SK-N-SH (cell line): ENCODE data around the gene ABCC4. TPM values are rescaled to one million over a fixed set of nuclear protein-coding genes. Genes with fewer than 3 reads are reported as not detected.

Experiments
- CTCF ChIA-PET: fragments of 300-600, 350-600 bp; formaldehyde crosslinking; extraction: SDS; loops from one replicate; lab custom pipeline; 2021; lab: Yijun Ruan, JAX
- POLR2A ChIA-PET: fragments of 350-600 bp; sonication (Branson Sonifier 250); formaldehyde crosslinking; extraction: SDS; loops from one replicate; lab custom pipeline; 2020; ENCODE audit warnings: antibody characterized with exemption, inconsistent platforms; lab: Yijun Ruan, JAX
- DNase-seq: peaks from one replicate; pipeline ENCODE4 v3.0.0; 2012
- H2AFZ ChIP-seq: fragments of 200-600 bp; sonication (generic); 2 replicates; pipeline ENCODE4 v1.8.1; 2016; ENCODE audit warnings: antibody characterized with exemption, mild to moderate bottlenecking, low read depth
- H3F3A ChIP-seq: fragments of 200-600 bp; sonication (generic); replicated peaks from 2 replicates; pipeline ENCODE3; 2016; ENCODE audit warnings: antibody characterized with exemption, mild to moderate bottlenecking; ENCODE audit not compliant: insufficient read depth
- H3K27ac ChIP-seq, 2 experiments: fragments of 200-500 bp in 1 of 2; fragments of 200-600 bp in 1 of 2; sonication (Bioruptor generic) in 1 of 2; sonication (generic), shearing (Covaris generic) in 1 of 2; 2 replicates each; pipeline versions ENCODE4 v1.5.1 to v1.6.1; 2014 to 2016; ENCODE audit warnings: low read depth in 2 of 2, inconsistent platforms in 1 of 2, low read length in 1 of 2, mild to moderate bottlenecking in 1 of 2, mixed read lengths in 1 of 2
- H3K27me3 ChIP-seq: fragments of 200-600 bp; sonication (generic), shearing (Covaris generic); 2 replicates; pipeline ENCODE4 v1.6.1; 2016; ENCODE audit warnings: mixed run types; ENCODE audit not compliant: insufficient read depth
- H3K36me3 ChIP-seq, 2 experiments: fragments of 200-500 bp in 1 of 2; fragments of 200-600 bp in 1 of 2; sonication (Bioruptor generic) in 1 of 2; sonication (generic) in 1 of 2; replicated peaks in 1 of 2; 2 replicates each; pipeline versions ENCODE3 to v1.5.1; 2014 to 2016; ENCODE audit warnings: low read length in 1 of 2, mild to moderate bottlenecking in 1 of 2; ENCODE audit not compliant: insufficient read depth in 2 of 2, control insufficient read depth in 1 of 2
- H3K4me1 ChIP-seq, 2 experiments: fragments of 200-500 bp in 1 of 2; fragments of 200-600 bp in 1 of 2; sonication (Bioruptor generic) in 1 of 2; sonication (generic), shearing (Covaris generic) in 1 of 2; 2 replicates each; pipeline versions ENCODE4 v1.5.1 to v1.6.1; 2014 to 2016; ENCODE audit warnings: low read depth in 1 of 2, low read length in 1 of 2, mixed run types in 1 of 2; ENCODE audit not compliant: insufficient read depth in 2 of 2, control insufficient read depth in 1 of 2
- H3K4me2 ChIP-seq: fragments of 200-600 bp; sonication (generic), shearing (Covaris generic); 2 replicates; pipeline ENCODE4 v1.6.1; 2017; ENCODE audit warnings: mixed run types
- H3K4me3 ChIP-seq, 2 experiments: fragments of 200-500 bp in 1 of 2; fragments of 200-600 bp in 1 of 2; sonication (Bioruptor generic) in 1 of 2; sonication (generic), shearing (Covaris generic) in 1 of 2; 2 replicates each; pipeline versions ENCODE4 v1.5.1 to v1.8.1; 2014 to 2016; ENCODE audit warnings: low read depth in 2 of 2, inconsistent platforms in 1 of 2, low read length in 1 of 2, mild to moderate bottlenecking in 1 of 2, mixed read lengths in 1 of 2, moderate library complexity in 1 of 2
- H3K79me2 ChIP-seq: fragments of 200-600 bp; sonication (generic); 2 replicates; pipeline ENCODE4 v1.8.1; 2017; ENCODE audit warnings: mild to moderate bottlenecking; ENCODE audit not compliant: insufficient read depth
- H3K9ac ChIP-seq: fragments of 200-600 bp; sonication (generic); 2 replicates; pipeline ENCODE4 v1.6.1; 2017; ENCODE audit warnings: mixed run types
- H3K9me2 ChIP-seq: fragments of 200-600 bp; sonication (generic); 2 replicates; pipeline ENCODE4 v1.6.1; 2017; ENCODE audit warnings: mixed run types
- H3K9me3 ChIP-seq: fragments of 200-600 bp; sonication (generic); 2 replicates; pipeline ENCODE4 v1.6.1; 2017; ENCODE audit warnings: mixed run types, mild to moderate bottlenecking, moderate library complexity
- H4K20me1 ChIP-seq: fragments of 200-600 bp; sonication (generic); 2 replicates; pipeline ENCODE4 v1.6.1; 2017; ENCODE audit warnings: mild to moderate bottlenecking, mixed run types; ENCODE audit not compliant: insufficient read depth
- ELF1 ChIP-seq: IDR thresholded peaks from 2 replicates; pipeline ENCODE4 v1.4.0; 2012
- MEF2A ChIP-seq: IDR thresholded peaks from 2 replicates; pipeline ENCODE4 v1.4.0; 2012; ENCODE audit warnings: low read depth, borderline replicate concordance
- NFIC ChIP-seq: IDR thresholded peaks from 2 replicates; pipeline ENCODE4 v1.4.0; 2012; ENCODE audit warnings: borderline replicate concordance
- NRF1 ChIP-seq: IDR thresholded peaks from 2 replicates; pipeline ENCODE4 v1.6.1; 2012; ENCODE audit warnings: low read depth, mild to moderate bottlenecking, low read length
- POLR2AphosphoS5 ChIP-seq: IDR thresholded peaks from 2 replicates; pipeline ENCODE4 v1.6.1; 2012; ENCODE audit warnings: low read depth, low read length
- SIN3A ChIP-seq: IDR thresholded peaks from 2 replicates; pipeline ENCODE4 v1.6.1; 2012; ENCODE audit warnings: low read depth, mild to moderate bottlenecking, low read length, moderate library complexity, borderline replicate concordance
- TCF12 ChIP-seq: IDR thresholded peaks from 2 replicates; pipeline ENCODE4 v1.4.0; 2012
- WGBS: methylation state at CpG from one replicate; pipeline ENCODE4 v1.1.6; 2017; ENCODE audit warnings: low lambda C conversion rate; 5-methylcytosine and 5-hydroxymethylcytosine counted together
- polyA plus RNA-seq, 3 experiments: library from polyadenylated mRNA; depleted of rRNA; stranded (reverse); fragments of >200 nt; gene quantifications; 2 replicates each; pipeline ENCODE4 v1.2.3, GENCODE V29; 2012
- TF ChIP-seq, protein P1 (sequence below): IDR thresholded peaks from 2 replicates; pipeline ENCODE4 v1.6.1; 2012; ENCODE audit warnings: mild to moderate bottlenecking, low read depth, low read length, moderate library complexity
- TF ChIP-seq, protein P2 (sequence below): IDR thresholded peaks from 2 replicates; pipeline ENCODE4; 2012

Gene ABCC4
- polyA plus RNA-seq, 1 of the 3 experiments (the other 2 are of a cell fraction), result 7.8 TPM

DNA sequence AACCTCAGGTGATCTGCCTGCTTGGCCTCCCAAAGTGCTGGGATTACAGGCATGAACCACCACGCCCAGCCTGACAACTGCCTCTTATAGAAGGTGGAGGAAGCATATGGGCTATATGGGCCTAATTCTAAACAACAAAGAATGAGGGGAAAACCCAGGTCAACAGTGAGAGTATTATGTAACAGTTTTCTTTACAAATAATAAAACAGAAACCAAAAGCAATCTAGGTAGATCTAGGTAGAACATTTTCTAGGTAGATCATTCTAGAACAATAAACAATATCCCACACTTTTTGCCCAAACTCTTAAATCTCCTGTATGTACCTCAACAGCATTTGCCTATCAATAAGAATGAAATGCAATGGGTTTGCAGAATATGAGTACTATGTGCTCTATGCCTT is 267.4 kb downstream of the ABCC4 start:
- Histone ChIP-seq H4K20me1 (no peaks in the 10 kb centered on the region), H3K79me2 (no peaks in the 10 kb centered on the region)
- TF ChIP-seq NRF1 (no peak), TCF12 (no peak), ELF1 (no peak), MEF2A (no peak), NFIC (no peak), POLR2AphosphoS5 (no peak), SIN3A (no peak)
- TF ChIP-seq, protein P1, sequence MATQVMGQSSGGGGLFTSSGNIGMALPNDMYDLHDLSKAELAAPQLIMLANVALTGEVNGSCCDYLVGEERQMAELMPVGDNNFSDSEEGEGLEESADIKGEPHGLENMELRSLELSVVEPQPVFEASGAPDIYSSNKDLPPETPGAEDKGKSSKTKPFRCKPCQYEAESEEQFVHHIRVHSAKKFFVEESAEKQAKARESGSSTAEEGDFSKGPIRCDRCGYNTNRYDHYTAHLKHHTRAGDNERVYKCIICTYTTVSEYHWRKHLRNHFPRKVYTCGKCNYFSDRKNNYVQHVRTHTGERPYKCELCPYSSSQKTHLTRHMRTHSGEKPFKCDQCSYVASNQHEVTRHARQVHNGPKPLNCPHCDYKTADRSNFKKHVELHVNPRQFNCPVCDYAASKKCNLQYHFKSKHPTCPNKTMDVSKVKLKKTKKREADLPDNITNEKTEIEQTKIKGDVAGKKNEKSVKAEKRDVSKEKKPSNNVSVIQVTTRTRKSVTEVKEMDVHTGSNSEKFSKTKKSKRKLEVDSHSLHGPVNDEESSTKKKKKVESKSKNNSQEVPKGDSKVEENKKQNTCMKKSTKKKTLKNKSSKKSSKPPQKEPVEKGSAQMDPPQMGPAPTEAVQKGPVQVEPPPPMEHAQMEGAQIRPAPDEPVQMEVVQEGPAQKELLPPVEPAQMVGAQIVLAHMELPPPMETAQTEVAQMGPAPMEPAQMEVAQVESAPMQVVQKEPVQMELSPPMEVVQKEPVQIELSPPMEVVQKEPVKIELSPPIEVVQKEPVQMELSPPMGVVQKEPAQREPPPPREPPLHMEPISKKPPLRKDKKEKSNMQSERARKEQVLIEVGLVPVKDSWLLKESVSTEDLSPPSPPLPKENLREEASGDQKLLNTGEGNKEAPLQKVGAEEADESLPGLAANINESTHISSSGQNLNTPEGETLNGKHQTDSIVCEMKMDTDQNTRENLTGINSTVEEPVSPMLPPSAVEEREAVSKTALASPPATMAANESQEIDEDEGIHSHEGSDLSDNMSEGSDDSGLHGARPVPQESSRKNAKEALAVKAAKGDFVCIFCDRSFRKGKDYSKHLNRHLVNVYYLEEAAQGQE, result no peak
- TF ChIP-seq, all 33 proteins: peak for 0
- Histone ChIP-seq H3K27me3 (no peaks in the 10 kb centered on the region), H3K4me1 (no peaks in the 10 kb centered on the region; a peak in 1 of 4 replicates), H3K4me3 (no peak overlapping the region), H3F3A (no peaks in the 10 kb centered on the region), H3K9me2 (no peaks in the 10 kb centered on the region), H3K9ac (no peak overlapping the region), H3K4me2 (no peak overlapping the region), H3K9me3 (no peaks in the 10 kb centered on the region), H2AFZ (no peak overlapping the region), H3K27ac (no peak overlapping the region), H3K36me3 (peaks cover 0 to 2% of the 10 kb centered on the region in 2 experiments)
- POLR2A ChIA-PET, result no interaction called here
- 91% methylated on average over 1 of the region's 1 CpG for WGBS
- DNase-seq, result no peak
- CTCF ChIA-PET, result no interaction called here

DNA sequence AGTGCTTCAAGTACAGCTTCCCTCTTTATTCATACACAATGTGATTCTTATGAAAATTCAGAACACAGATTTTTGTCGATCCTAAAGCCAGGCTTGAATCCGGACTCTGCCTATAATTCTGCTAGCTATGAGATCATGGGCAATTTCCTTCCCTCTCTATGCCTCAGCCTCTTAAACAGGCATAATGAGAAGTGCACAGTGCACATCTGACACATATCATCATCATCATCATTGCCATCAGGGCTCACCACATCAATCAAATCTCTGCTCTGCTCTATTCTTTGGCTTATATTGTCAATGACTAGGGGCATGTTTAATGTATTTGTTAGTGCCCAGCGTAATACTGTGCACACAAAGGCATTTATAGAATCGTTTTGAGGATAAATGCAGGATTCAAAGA is 269.1 kb downstream of the ABCC4 start:
- ChIA-PET POLR2A (no interaction called here), CTCF (interaction anchor here (1.3 kb wide), 2 partner anchors 10 to 372 kb away, joined by 3 read pairs; no protein-coding TSS in a partner anchor)
- Histone ChIP-seq H4K20me1 (no peaks in the 10 kb centered on the region), H3K9ac (no peak overlapping the region), H3K4me1 (no peaks in the 10 kb centered on the region; a peak in 1 of 4 replicates), H3K27ac (no peak overlapping the region), H3F3A (peaks cover 3% of the 10 kb centered on the region), H3K4me2 (no peak overlapping the region), H3K36me3 (peaks cover 2 to 6% of the 10 kb centered on the region in 2 experiments), H3K9me2 (no peaks in the 10 kb centered on the region), H3K79me2 (no peaks in the 10 kb centered on the region), H3K27me3 (no peaks in the 10 kb centered on the region), H3K9me3 (0 out of 2 replicates have a peak, but pooled peaks cover 3% of the 10 kb centered on the region), H2AFZ (no peak overlapping the region)
- no peak for DNase-seq
- 94% methylated on average over 4 of the region's 4 CpGs for WGBS
- TF ChIP-seq, protein P2, sequence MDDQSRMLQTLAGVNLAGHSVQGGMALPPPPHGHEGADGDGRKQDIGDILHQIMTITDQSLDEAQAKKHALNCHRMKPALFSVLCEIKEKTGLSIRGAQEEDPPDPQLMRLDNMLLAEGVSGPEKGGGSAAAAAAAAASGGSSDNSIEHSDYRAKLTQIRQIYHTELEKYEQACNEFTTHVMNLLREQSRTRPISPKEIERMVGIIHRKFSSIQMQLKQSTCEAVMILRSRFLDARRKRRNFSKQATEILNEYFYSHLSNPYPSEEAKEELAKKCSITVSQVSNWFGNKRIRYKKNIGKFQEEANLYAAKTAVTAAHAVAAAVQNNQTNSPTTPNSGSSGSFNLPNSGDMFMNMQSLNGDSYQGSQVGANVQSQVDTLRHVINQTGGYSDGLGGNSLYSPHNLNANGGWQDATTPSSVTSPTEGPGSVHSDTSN, result no peak
- TF ChIP-seq, all 33 proteins: peak for 0
- no peak overlapping the region for H3K4me3 ChIP-seq
